ENCODE results near the gene ANXA8L1. TPM values are rescaled to one million over a fixed set of nuclear protein-coding genes. Genes with fewer than 3 reads are reported as not detected.

ANXA8L1 gene
- not detected for total RNA-seq

GRCh38 chr10:46375406-46375805 is at the start of gene ANXA8L1:
Gene ANXA8L1, plus strand, starts transcription at chr10:46375776. Its CDS starts 76 bp downstream, at chr10:46375852.

Other genes starting within 250 kb of the ANXA8L1 start
- gene ANTXRL, start 88.8 kb upstream of the ANXA8L1 start, total RNA-seq, result not detected
- 1.2 TPM for gene NPY4R, start 90.2 kb downstream of the ANXA8L1 start, total RNA-seq
- gene GPRIN2, start 180.9 kb downstream of the ANXA8L1 start, total RNA-seq, result 31.8 TPM
- 2.1 TPM for gene SYT15, start 203.4 kb downstream of the ANXA8L1 start, total RNA-seq

Data from diencephalon (tissue), 1 donor.